ENCODE results near the gene IKZF2.

IKZF2 gene

GRCh38 chr2:213101109-213101508, 50.3 kb downstream of the IKZF2 start:
- peaks cover 2% of the 10 kb centered on the region; the same call in 1 of the 2 replicates for H3K36me3 ChIP-seq (ENCODE audit: insufficient read depth, low read length)
- no peaks in the 10 kb centered on the region for H3K27me3 ChIP-seq (ENCODE audit: insufficient read depth, low read length)
- no peak overlapping the region for H3K27ac ChIP-seq (ENCODE audit: low read depth, low read length)
- peaks cover 30% of the 10 kb centered on the region for H3K79me2 ChIP-seq (ENCODE audit: control insufficient read depth, insufficient read depth, low read length, unreplicated experiment)
- H3K4me3 ChIP-seq (ENCODE audit: low read depth, low read length), result no peak overlapping the region
- no peak overlapping the region for H2AFZ ChIP-seq (ENCODE audit: low read length, unreplicated experiment)
- peaks cover 25% of the 10 kb centered on the region for H3K4me1 ChIP-seq (ENCODE audit: control insufficient read depth, insufficient read depth, low read length, unreplicated experiment)

DNA sequence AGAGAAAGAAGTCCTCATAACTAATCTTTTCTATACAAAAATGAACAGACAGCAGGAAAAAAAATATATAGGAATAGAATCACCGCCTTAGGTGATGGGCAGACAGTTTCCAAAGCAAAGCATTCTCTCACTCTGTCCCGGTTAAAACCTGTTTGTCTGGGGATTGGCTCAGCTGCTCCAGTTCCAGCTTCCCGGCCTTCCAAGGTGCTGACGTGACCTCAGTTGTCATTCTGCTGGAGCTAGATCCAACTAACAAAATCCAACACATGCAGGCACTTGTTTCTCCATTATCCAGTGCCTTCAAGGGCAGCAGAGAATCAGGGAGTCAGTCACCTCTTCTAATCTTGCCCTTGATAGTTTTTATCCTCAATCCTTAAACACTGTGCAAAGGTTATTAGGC, 52.8 kb downstream of the IKZF2 start:
- Histone ChIP-seq H3K79me2 (ENCODE audit: control insufficient read depth, insufficient read depth, low read length, unreplicated experiment) (peaks cover 25% of the 10 kb centered on the region), H3K36me3 (ENCODE audit: insufficient read depth, low read length) (no peaks in the 10 kb centered on the region), H2AFZ (ENCODE audit: low read length, unreplicated experiment) (no peak overlapping the region), H3K27ac (ENCODE audit: low read depth, low read length) (no peak overlapping the region), H3K4me1 (ENCODE audit: control insufficient read depth, insufficient read depth, low read length, unreplicated experiment) (peaks cover 21% of the 10 kb centered on the region), H3K4me3 (ENCODE audit: low read depth, low read length) (no peak overlapping the region), H3K27me3 (ENCODE audit: insufficient read depth, low read length) (no peaks in the 10 kb centered on the region)

- peaks cover 20% of the 10 kb centered on the region for H3K79me2 ChIP-seq (ENCODE audit: control insufficient read depth, insufficient read depth, low read length, unreplicated experiment)
- H3K4me1 ChIP-seq (ENCODE audit: control insufficient read depth, insufficient read depth, low read length, unreplicated experiment), result peaks cover 17% of the 10 kb centered on the region
- H3K27ac ChIP-seq (ENCODE audit: low read depth, low read length), result no peak overlapping the region
- H3K36me3 ChIP-seq (ENCODE audit: insufficient read depth, low read length), result no peaks in the 10 kb centered on the region
- H3K4me3 ChIP-seq (ENCODE audit: low read depth, low read length), result no peak overlapping the region
- H3K27me3 ChIP-seq (ENCODE audit: insufficient read depth, low read length), result no peaks in the 10 kb centered on the region
- no peak overlapping the region for H2AFZ ChIP-seq (ENCODE audit: low read length, unreplicated experiment)
These were observed 59.6 kb downstream of the IKZF2 start for GRCh38 chr2:213091765-213092164.

GRCh38 chr2:213090772-213091171, 60.6 kb downstream of the IKZF2 start:
- Histone ChIP-seq H3K27me3 (ENCODE audit: insufficient read depth, low read length) (no peaks in the 10 kb centered on the region), H3K4me3 (ENCODE audit: low read depth, low read length) (no peak overlapping the region), H2AFZ (ENCODE audit: low read length, unreplicated experiment) (no peak overlapping the region), H3K4me1 (ENCODE audit: control insufficient read depth, insufficient read depth, low read length, unreplicated experiment) (peaks cover 17% of the 10 kb centered on the region), H3K36me3 (ENCODE audit: insufficient read depth, low read length) (no peaks in the 10 kb centered on the region), H3K27ac (ENCODE audit: low read depth, low read length) (no peak overlapping the region), H3K79me2 (ENCODE audit: control insufficient read depth, insufficient read depth, low read length, unreplicated experiment) (peaks cover 17% of the 10 kb centered on the region)

DNA sequence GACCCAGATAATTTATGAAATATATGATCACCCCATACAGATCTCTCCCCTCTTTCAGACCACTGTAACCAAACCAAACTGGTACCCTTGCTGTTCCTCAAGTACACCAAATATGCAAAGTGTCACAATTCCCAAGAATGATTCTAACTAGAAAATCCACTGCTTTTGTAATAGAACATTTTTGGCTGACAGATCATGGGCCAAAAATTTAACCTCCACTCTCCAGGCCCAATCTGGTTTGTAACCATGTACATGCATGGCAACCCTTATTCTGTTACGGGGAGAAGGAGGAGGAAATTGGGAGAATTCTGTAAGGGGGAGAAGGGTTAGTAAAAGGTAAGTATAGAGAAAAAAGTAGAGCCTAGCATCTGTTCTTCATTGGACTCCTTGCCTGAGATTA, 62.0 kb downstream of the IKZF2 start:
- Histone ChIP-seq H3K27ac (ENCODE audit: low read depth, low read length) (no peak overlapping the region), H3K79me2 (ENCODE audit: control insufficient read depth, insufficient read depth, low read length, unreplicated experiment) (peaks cover 18% of the 10 kb centered on the region), H3K36me3 (ENCODE audit: insufficient read depth, low read length) (no peaks in the 10 kb centered on the region), H3K4me3 (ENCODE audit: low read depth, low read length) (no peak overlapping the region), H2AFZ (ENCODE audit: low read length, unreplicated experiment) (no peak overlapping the region), H3K27me3 (ENCODE audit: insufficient read depth, low read length) (no peaks in the 10 kb centered on the region), H3K4me1 (ENCODE audit: control insufficient read depth, insufficient read depth, low read length, unreplicated experiment) (peaks cover 17% of the 10 kb centered on the region)

DNA sequence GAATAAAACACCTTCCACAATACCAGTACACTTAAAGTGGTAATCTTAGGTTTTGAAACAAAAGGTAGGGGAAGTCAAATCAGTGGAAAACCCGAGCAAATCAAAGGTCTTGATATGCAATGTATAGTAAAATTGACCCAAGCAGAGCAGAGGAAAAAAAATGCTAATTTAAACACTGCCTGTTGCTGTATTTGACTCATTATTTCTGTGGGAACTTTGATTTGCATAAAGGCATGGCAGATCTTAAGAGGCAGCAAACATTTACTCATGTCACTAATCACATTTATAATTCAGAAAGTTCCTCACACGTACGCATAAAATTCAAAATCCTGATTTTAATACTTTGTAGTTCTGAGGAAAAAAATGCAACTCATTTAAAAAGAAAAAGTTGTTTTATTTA, 64.4 kb downstream of the IKZF2 start:
- Histone ChIP-seq H3K79me2 (ENCODE audit: control insufficient read depth, insufficient read depth, low read length, unreplicated experiment) (peaks cover 11% of the 10 kb centered on the region), H3K36me3 (ENCODE audit: insufficient read depth, low read length) (no peaks in the 10 kb centered on the region), H3K27me3 (ENCODE audit: insufficient read depth, low read length) (no peaks in the 10 kb centered on the region), H3K27ac (ENCODE audit: low read depth, low read length) (no peak overlapping the region), H2AFZ (ENCODE audit: low read length, unreplicated experiment) (no peak overlapping the region), H3K4me3 (ENCODE audit: low read depth, low read length) (no peak overlapping the region), H3K4me1 (ENCODE audit: control insufficient read depth, insufficient read depth, low read length, unreplicated experiment) (peaks cover 17% of the 10 kb centered on the region)

- peaks cover 17% of the 10 kb centered on the region for H3K4me1 ChIP-seq (ENCODE audit: control insufficient read depth, insufficient read depth, low read length, unreplicated experiment)
- H3K4me3 ChIP-seq (ENCODE audit: low read depth, low read length), result no peak overlapping the region
- H3K79me2 ChIP-seq (ENCODE audit: control insufficient read depth, insufficient read depth, low read length, unreplicated experiment), result peaks cover 11% of the 10 kb centered on the region
- H2AFZ ChIP-seq (ENCODE audit: low read length, unreplicated experiment), result no peak overlapping the region
- no peaks in the 10 kb centered on the region for H3K36me3 ChIP-seq (ENCODE audit: insufficient read depth, low read length)
- no peak overlapping the region for H3K27ac ChIP-seq (ENCODE audit: low read depth, low read length)
- no peaks in the 10 kb centered on the region for H3K27me3 ChIP-seq (ENCODE audit: insufficient read depth, low read length)
These were observed 64.8 kb downstream of the IKZF2 start for GRCh38 chr2:213086571-213086970.

DNA sequence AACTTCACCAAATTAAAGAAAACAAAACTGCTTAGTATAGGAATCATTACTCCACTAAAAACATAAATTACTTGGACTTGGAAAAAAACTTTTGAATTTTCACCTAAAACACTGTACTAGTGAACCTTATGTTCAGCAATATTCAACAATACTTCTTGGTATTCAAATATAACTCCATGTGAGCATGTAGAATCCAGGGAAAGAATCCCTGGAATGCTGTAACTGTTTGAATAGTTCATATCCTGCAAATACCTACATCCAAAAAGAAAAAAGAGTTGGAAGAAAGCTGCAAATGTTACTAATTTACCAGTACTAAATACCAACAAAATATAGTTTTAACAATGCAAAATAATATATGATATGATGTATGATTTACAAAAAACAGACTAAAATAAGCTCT, 65.4 kb downstream of the IKZF2 start:
- Histone ChIP-seq H3K4me3 (ENCODE audit: low read depth, low read length) (no peak overlapping the region), H3K27ac (ENCODE audit: low read depth, low read length) (no peak overlapping the region), H3K36me3 (ENCODE audit: insufficient read depth, low read length) (no peaks in the 10 kb centered on the region), H3K79me2 (ENCODE audit: control insufficient read depth, insufficient read depth, low read length, unreplicated experiment) (peaks cover 16% of the 10 kb centered on the region), H3K27me3 (ENCODE audit: insufficient read depth, low read length) (no peaks in the 10 kb centered on the region), H3K4me1 (ENCODE audit: control insufficient read depth, insufficient read depth, low read length, unreplicated experiment) (peaks cover 17% of the 10 kb centered on the region), H2AFZ (ENCODE audit: low read length, unreplicated experiment) (no peak overlapping the region)

DNA sequence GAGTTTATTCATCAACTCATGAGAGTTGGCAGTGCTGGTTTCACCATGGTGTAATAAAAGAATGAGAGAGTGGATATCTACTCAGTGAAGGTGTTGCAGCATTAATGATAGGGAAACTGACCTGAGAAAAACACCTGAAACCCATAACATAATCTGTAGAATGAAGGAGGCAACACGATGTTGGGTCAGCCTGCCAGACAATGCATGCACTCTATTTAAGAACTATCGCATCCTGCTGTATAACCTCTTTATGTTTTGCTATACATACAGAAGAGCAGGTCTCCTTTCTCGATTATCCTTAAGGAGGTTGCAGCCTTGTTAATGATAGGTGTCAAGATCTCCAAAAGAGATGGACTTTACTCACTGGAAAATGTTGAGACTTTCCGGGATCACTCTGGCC, 65.9 kb downstream of the IKZF2 start:
- no peak overlapping the region for H2AFZ ChIP-seq (ENCODE audit: low read length, unreplicated experiment)
- H3K27ac ChIP-seq (ENCODE audit: low read depth, low read length), result no peak overlapping the region
- H3K4me1 ChIP-seq (ENCODE audit: control insufficient read depth, insufficient read depth, low read length, unreplicated experiment), result peaks cover 15% of the 10 kb centered on the region
- no peaks in the 10 kb centered on the region for H3K36me3 ChIP-seq (ENCODE audit: insufficient read depth, low read length)
- H3K27me3 ChIP-seq (ENCODE audit: insufficient read depth, low read length), result no peaks in the 10 kb centered on the region
- no peak overlapping the region for H3K4me3 ChIP-seq (ENCODE audit: low read depth, low read length)
- H3K79me2 ChIP-seq (ENCODE audit: control insufficient read depth, insufficient read depth, low read length, unreplicated experiment), result peaks cover 16% of the 10 kb centered on the region

GRCh38 chr2:213084261-213084660, 67.2 kb downstream of the IKZF2 start:
- Histone ChIP-seq H3K36me3 (ENCODE audit: insufficient read depth, low read length) (no peaks in the 10 kb centered on the region), H3K27me3 (ENCODE audit: insufficient read depth, low read length) (no peaks in the 10 kb centered on the region), H3K4me3 (ENCODE audit: low read depth, low read length) (no peak overlapping the region), H2AFZ (ENCODE audit: low read length, unreplicated experiment) (no peak overlapping the region), H3K27ac (ENCODE audit: low read depth, low read length) (no peak overlapping the region), H3K4me1 (ENCODE audit: control insufficient read depth, insufficient read depth, low read length, unreplicated experiment) (peaks cover 3% of the 10 kb centered on the region), H3K79me2 (ENCODE audit: control insufficient read depth, insufficient read depth, low read length, unreplicated experiment) (peaks cover 11% of the 10 kb centered on the region)

- peaks cover 8% of the 10 kb centered on the region for H3K79me2 ChIP-seq (ENCODE audit: control insufficient read depth, insufficient read depth, low read length, unreplicated experiment)
- no peaks in the 10 kb centered on the region for H3K27me3 ChIP-seq (ENCODE audit: insufficient read depth, low read length)
- no peak overlapping the region for H2AFZ ChIP-seq (ENCODE audit: low read length, unreplicated experiment)
- no peaks in the 10 kb centered on the region for H3K4me1 ChIP-seq (ENCODE audit: control insufficient read depth, insufficient read depth, low read length, unreplicated experiment)
- no peak overlapping the region for H3K4me3 ChIP-seq (ENCODE audit: low read depth, low read length)
- H3K36me3 ChIP-seq (ENCODE audit: insufficient read depth, low read length), result peaks cover 5% of the 10 kb centered on the region; the same call in 1 of the 2 replicates
- no peak overlapping the region for H3K27ac ChIP-seq (ENCODE audit: low read depth, low read length)
These were observed 70.3 kb downstream of the IKZF2 start for GRCh38 chr2:213080969-213081617.
